ENCODE data around the gene TTC39C. TPM values are rescaled to one million over a fixed set of nuclear protein-coding genes. Genes with fewer than 3 reads are reported as not detected.

Gene TTC39C
- total RNA-seq, 4 donors from 2014 or later: 10.6 to 25.4 (median 12.9) TPM

DNA sequence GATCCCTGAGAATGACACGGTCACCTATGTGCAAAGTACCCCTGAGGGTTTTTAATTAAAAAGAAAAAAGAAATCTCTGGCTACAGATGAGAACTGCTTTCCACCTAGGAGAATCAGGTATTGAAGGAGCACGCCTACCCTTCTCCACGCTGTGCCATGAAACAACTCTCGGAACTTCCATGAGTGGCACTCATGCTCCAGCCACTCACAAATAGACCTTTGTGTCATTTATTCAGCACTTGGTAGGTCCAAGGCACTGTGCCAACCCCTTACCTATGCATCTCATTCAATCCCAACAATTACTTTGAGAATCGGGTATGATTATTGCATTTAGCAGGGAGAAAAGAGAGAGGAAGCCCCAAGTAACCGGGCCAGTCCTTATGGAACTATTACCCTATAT is 44.9 kb upstream of the TTC39C start:
- Histone ChIP-seq H3K36me3 (no peaks in the 10 kb centered on the region), H3K27me3 (no peaks in the 10 kb centered on the region), H3K4me3 (replicated peaks in 1 of 3) (no peak overlapping the region), H3K4me1 (peaks cover 0 to 6% of the 10 kb centered on the region in 2 donors), H3K9me3 (no peaks in the 10 kb centered on the region), H3K27ac (no peak overlapping the region)
- intact Hi-C loops (cut with DNase I): no loop called here
- WGBS, 2 donors: 33 to 58% methylated on average over 6 of the region's 6 CpGs
- peak; percentile 71 to 77 for DNase-seq
- TF ChIP-seq, protein P1, sequence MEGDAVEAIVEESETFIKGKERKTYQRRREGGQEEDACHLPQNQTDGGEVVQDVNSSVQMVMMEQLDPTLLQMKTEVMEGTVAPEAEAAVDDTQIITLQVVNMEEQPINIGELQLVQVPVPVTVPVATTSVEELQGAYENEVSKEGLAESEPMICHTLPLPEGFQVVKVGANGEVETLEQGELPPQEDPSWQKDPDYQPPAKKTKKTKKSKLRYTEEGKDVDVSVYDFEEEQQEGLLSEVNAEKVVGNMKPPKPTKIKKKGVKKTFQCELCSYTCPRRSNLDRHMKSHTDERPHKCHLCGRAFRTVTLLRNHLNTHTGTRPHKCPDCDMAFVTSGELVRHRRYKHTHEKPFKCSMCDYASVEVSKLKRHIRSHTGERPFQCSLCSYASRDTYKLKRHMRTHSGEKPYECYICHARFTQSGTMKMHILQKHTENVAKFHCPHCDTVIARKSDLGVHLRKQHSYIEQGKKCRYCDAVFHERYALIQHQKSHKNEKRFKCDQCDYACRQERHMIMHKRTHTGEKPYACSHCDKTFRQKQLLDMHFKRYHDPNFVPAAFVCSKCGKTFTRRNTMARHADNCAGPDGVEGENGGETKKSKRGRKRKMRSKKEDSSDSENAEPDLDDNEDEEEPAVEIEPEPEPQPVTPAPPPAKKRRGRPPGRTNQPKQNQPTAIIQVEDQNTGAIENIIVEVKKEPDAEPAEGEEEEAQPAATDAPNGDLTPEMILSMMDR (IDR thresholded peaks at IDR 0.05): no peak
- TF ChIP-seq POLR2A (IDR thresholded peaks at IDR 0.05): no peak

DNA sequence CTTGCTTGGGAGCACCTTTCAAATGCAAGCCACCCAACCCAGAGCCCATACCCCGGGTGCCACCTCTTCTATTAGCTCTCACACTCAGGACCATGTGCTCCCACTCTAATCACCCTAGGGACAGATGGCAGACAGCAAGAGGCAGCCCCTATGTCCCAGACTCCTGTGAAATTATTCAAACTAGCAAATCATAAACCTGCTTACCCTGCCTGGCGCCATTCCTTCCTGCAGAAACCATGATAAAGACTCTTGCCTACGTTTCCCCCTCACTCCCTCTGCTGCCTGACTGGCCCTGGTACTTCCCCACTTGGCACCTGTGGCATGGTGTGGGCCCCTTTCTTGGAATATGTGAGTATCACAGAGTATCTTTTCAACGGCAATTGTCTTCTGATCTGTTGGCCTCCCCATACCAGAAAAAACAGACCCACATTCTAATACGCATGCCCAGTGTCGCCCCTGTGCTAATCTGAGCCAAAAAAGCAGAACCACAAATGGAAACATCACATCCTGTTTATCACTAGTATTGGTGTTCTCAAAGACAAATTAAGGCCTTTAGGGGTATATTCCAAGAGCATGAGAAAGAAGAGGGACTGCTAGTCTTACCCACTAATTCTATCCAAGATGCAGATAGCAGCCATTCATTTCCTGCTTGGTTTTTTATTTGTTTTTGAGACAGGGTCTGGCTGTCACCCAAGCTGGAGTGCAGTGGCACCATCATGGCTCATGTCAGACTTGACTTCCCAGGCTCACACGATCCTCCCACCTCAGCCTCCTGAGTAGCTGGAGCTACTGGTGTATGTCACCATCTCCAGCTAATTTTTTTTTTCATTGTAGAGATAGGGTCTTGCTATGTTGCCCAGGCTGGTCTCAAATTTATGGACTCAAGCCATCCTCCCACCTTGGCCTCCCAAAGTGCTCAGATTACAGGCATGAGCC is 44.1 kb upstream of the TTC39C start:
- DNase-seq: no peak
- no peak for TF ChIP-seq POLR2A (IDR thresholded peaks at IDR 0.05)
- TF ChIP-seq, protein P1 (IDR thresholded peaks at IDR 0.05): no peak
- peaks cover 0 to 6% of the 10 kb centered on the region in 2 donors for H3K4me1 ChIP-seq
- intact Hi-C loops (cut with DNase I): no loop called here
- 81 to 87% methylated on average over 7 of the region's 7 CpGs for WGBS, 2 donors
- H3K27me3 ChIP-seq: no peaks in the 10 kb centered on the region
- H3K36me3 ChIP-seq: no peaks in the 10 kb centered on the region
- H3K4me3 ChIP-seq (replicated peaks in 1 of 3): no peak overlapping the region
- H3K27ac ChIP-seq: no peak overlapping the region
- H3K9me3 ChIP-seq: no peaks in the 10 kb centered on the region

DNA sequence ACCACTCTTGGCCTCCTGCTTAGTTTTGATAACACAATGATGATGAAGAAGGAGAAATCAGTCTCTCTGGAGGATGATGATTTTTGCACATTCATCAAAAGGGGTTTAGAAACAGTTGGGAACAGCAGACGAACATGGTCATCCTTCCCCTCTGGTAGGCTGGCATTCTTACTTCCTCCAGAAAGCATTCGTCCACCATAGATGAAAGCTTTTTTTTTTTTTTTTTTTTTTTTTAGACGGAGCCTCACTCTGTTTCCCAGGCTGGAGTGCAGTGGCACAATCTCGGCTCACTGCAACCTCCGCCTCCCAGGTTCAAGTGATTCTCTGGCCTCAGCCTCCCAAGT is 43.5 kb upstream of the TTC39C start:
- no peaks in the 10 kb centered on the region for H3K36me3 ChIP-seq
- H3K4me1 ChIP-seq: peaks cover 0 to 6% of the 10 kb centered on the region in 2 donors
- 87 to 92% methylated on average over 5 of the region's 5 CpGs for WGBS, 2 donors
- TF ChIP-seq, protein P1 (IDR thresholded peaks at IDR 0.05): no peak
- TF ChIP-seq POLR2A (IDR thresholded peaks at IDR 0.05): no peak
- no peak overlapping the region for H3K27ac ChIP-seq
- H3K27me3 ChIP-seq: no peaks in the 10 kb centered on the region
- intact Hi-C loops (cut with DNase I): no loop called here
- no peaks in the 10 kb centered on the region for H3K9me3 ChIP-seq
- no peak for DNase-seq
- no peak overlapping the region for H3K4me3 ChIP-seq (replicated peaks in 1 of 3)

DNA sequence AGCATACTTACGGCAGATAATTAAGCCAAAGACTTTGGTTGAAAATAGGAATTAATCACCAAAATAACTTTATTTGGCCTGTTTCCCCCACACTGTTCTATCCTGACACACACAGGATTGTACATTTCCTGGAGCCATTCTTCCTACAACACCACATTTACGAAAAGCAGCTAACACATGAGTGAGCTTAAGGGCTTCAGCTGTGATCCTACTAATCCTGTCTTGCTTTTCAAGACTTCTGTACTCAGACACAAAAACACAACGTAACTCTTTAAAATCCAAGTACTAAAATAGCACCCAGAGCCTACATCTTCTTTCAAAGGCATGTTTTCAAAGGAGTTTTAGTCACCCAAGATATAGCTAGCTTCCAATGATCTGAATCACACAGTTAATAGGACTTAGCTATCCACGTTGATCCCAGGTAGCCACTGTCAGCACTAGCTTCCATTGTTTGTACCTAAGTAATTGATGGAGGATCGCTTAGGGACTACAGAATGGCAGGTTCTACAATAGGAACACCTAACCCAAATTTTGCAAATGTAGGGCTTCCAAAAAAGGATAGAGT is 42.8 kb upstream of the TTC39C start:
- TF ChIP-seq POLR2A (IDR thresholded peaks at IDR 0.05): no peak
- TF ChIP-seq, protein P1 (IDR thresholded peaks at IDR 0.05): no peak
- WGBS, 2 donors: 91 to 93% methylated on average over 5 of the region's 5 CpGs
- intact Hi-C loops (cut with DNase I): no loop called here

DNA sequence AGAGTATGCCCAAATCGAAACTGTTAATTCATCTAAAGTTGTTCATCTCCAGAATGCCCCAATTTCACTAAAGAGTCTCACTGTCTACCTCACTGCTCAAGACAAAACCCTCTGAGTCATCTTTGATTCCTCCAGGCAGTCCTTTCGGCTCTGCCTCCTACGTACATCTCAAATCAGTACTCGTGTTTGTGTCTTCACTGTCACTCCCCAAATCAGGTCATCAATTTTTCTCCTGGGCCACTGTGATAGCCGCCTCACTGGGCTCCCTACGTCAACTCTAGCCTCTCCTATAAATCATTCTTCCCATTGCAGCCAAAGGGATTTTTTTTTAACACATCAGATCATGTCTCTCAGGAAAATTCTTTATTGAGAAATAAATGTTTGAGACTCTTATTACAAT is 42.1 kb upstream of the TTC39C start:
- no peak overlapping the region for H3K4me3 ChIP-seq (replicated peaks in 1 of 3)
- no peak overlapping the region for H3K27ac ChIP-seq
- H3K27me3 ChIP-seq: no peaks in the 10 kb centered on the region
- DNase-seq: no peak
- intact Hi-C loops (cut with DNase I): no loop called here
- TF ChIP-seq, protein P1 (IDR thresholded peaks at IDR 0.05): no peak
- no peak for TF ChIP-seq POLR2A (IDR thresholded peaks at IDR 0.05)
- no peaks in the 10 kb centered on the region for H3K36me3 ChIP-seq
- no peaks in the 10 kb centered on the region for H3K9me3 ChIP-seq
- 82 to 91% methylated on average over 6 of the region's 6 CpGs for WGBS, 2 donors
- H3K4me1 ChIP-seq: peaks cover 0 to 6% of the 10 kb centered on the region in 2 donors

More for the DNA sequence above, 42.8 kb upstream of the TTC39C start:
- H3K4me1 ChIP-seq: peaks cover 0 to 6% of the 10 kb centered on the region in 2 donors
- no peaks in the 10 kb centered on the region for H3K9me3 ChIP-seq
- H3K36me3 ChIP-seq: no peaks in the 10 kb centered on the region
- no peak overlapping the region for H3K4me3 ChIP-seq (replicated peaks in 1 of 3)
- no peak overlapping the region for H3K27ac ChIP-seq
- DNase-seq: no peak
- no peaks in the 10 kb centered on the region for H3K27me3 ChIP-seq

Data from thyroid gland (tissue), 4 donors.